Anterior cingulate cortex (tissue), 58 donors: ENCODE measurements around the gene TNNT3.

ENCODE experiments used
- DNase-seq, 58 donors: peaks; one replicate each; lab custom pipeline; 2025; lab: John Stamatoyannopoulos, UW

TNNT3 gene

GRCh38 chr11:1946812-1947484 is 27.4 kb downstream of the TNNT3 start, which contains the start of gene MRPL23:
Gene MRPL23 (plus strand): TSS chr11:1947332. CDS start chr11:1947363, 31 bp downstream.
- no peak for DNase-seq

GRCh38 chr11:1947592-1948237 is 28.2 kb downstream of the TNNT3 start:
- DNase-seq: no peak

- no peak for DNase-seq
Measured at GRCh38 chr11:1948389-1948788, 28.9 kb downstream of the TNNT3 start.

GRCh38 chr11:1949302-1949701 is 29.8 kb downstream of the TNNT3 start:
- DNase-seq: no peak

GRCh38 chr11:1949922-1950321 is 30.4 kb downstream of the TNNT3 start:
- no peak for DNase-seq

GRCh38 chr11:1952806-1953482 is 33.4 kb downstream of the TNNT3 start:
- no peak for DNase-seq

GRCh38 chr11:1953489-1954266 is 34.2 kb downstream of the TNNT3 start:
- no peak for DNase-seq

GRCh38 chr11:1958367-1958766 is 38.9 kb downstream of the TNNT3 start:
- DNase-seq: no peak

- DNase-seq: no peak
Measured at GRCh38 chr11:1959786-1960185, 40.3 kb downstream of the TNNT3 start.

- DNase-seq: no peak
Measured at GRCh38 chr11:1963864-1964263, 44.4 kb downstream of the TNNT3 start.

GRCh38 chr11:1964348-1964747 is 44.8 kb downstream of the TNNT3 start:
- DNase-seq: no peak

GRCh38 chr11:1964955-1965354 is 45.5 kb downstream of the TNNT3 start:
- no peak for DNase-seq

- DNase-seq: no peak
Measured at GRCh38 chr11:1966531-1966930, 47.0 kb downstream of the TNNT3 start.

GRCh38 chr11:1967641-1968225 is 48.2 kb downstream of the TNNT3 start:
- no peak for DNase-seq

- no peak for DNase-seq
Measured at GRCh38 chr11:1968454-1969002, 49.0 kb downstream of the TNNT3 start.

- no peak for DNase-seq
Measured at GRCh38 chr11:1969035-1969434, 49.5 kb downstream of the TNNT3 start.

GRCh38 chr11:1969776-1970175 is 50.3 kb downstream of the TNNT3 start:
- no peak for DNase-seq

- DNase-seq: no peak
Measured at GRCh38 chr11:1970956-1971355, 51.5 kb downstream of the TNNT3 start.

- no peak for DNase-seq
Measured at GRCh38 chr11:1975185-1975584, 55.7 kb downstream of the TNNT3 start.
